Upper lobe of right lung (tissue), 1 donor: ENCODE data around the gene ISG20. TPM values are rescaled to one million over a fixed set of nuclear protein-coding genes. Genes with fewer than 3 reads are reported as not detected.
A peak's percentile ranks its signal among the peaks of the same experiment; 100 is the strongest.

Source experiments
- ATAC-seq: fragments of 200-7000 bp; cut with Tn5 transposase; one replicate; pipeline ENCODE4 v1.9.1; 2020; ENCODE audit warnings: mild to moderate bottlenecking, moderate library complexity
- DNase-seq: peaks from one replicate; pipeline ENCODE4 v3.0.0-alpha.2; 2020
- H3K27ac ChIP-seq: fragments of 200-600 bp; one replicate; pipeline ENCODE4 v1.8.0; 2022
- H3K27me3 ChIP-seq: fragments of 200-600 bp; one replicate; pipeline ENCODE4 v1.8.0; 2022; ENCODE audit warnings: mild to moderate bottlenecking
- H3K36me3 ChIP-seq: fragments of 200-600 bp; one replicate; pipeline ENCODE4 v1.8.0; 2022
- H3K4me1 ChIP-seq: fragments of 200-600 bp; one replicate; pipeline ENCODE4 v1.8.0; 2022
- H3K4me3 ChIP-seq: fragments of 200-600 bp; one replicate; pipeline ENCODE4 v1.8.0; 2022; ENCODE audit warnings: mild to moderate bottlenecking
- H3K9me3 ChIP-seq: fragments of 200-600 bp; one replicate; pipeline ENCODE4 v1.8.0; 2022
- intact Hi-C: fragments of 100-400 bp; cut with DNase I; formaldehyde crosslinking; loops from one replicate; pipeline ENCODE4 v1.11.0; 2022
- total RNA-seq: library from RNA; stranded (reverse); fragmentation: NEBNext Ultra II Directional; extraction: Animal tissue kit (Norgen Biotek cat#: 25700); gene quantifications from one replicate; pipeline ENCODE4 v1.2.1, GENCODE V29; 2021
- TF ChIP-seq, protein P1 (sequence below): fragments of 200-600 bp; IDR thresholded peaks from one replicate; pipeline ENCODE4 v1.8.0; 2022; ENCODE audit warnings: antibody characterized with exemption
- donor health status: DM: no; HTN: yes; CAD: no; lungs with severe emphysema.

Gene ISG20
- total RNA-seq, 1 donor from 2014 or later: 34.9 TPM

DNA sequence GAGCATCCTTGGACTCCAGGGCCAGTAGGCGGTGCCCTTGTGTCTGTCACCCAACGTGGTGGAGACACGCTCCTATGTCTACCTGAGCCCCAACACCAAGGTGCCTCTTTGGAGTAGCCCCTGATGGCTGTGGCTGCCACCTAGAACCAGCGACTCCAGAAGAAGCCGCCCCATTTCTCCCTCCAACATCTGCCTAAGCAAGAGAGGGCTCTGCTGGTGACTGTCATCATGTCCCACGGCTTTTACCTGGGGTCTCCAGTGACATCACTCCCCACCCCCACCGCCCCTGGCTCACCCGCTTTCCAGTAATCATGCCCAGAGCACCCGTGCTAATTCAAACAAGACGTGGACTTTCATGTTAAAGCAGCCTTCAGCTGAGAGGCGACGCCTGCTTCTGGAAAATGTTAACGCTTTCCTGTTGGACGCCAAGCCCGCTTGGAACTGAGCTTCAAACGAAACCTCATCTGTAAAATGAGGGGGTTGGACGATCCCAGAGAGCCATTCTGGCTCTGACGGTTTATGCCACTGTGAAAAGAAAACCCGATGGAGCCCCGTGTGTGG lies 57.0 kb downstream of the ISG20 start:
- peaks cover 5% of the 10 kb centered on the region for H3K27me3 ChIP-seq
- TF ChIP-seq, protein P1, sequence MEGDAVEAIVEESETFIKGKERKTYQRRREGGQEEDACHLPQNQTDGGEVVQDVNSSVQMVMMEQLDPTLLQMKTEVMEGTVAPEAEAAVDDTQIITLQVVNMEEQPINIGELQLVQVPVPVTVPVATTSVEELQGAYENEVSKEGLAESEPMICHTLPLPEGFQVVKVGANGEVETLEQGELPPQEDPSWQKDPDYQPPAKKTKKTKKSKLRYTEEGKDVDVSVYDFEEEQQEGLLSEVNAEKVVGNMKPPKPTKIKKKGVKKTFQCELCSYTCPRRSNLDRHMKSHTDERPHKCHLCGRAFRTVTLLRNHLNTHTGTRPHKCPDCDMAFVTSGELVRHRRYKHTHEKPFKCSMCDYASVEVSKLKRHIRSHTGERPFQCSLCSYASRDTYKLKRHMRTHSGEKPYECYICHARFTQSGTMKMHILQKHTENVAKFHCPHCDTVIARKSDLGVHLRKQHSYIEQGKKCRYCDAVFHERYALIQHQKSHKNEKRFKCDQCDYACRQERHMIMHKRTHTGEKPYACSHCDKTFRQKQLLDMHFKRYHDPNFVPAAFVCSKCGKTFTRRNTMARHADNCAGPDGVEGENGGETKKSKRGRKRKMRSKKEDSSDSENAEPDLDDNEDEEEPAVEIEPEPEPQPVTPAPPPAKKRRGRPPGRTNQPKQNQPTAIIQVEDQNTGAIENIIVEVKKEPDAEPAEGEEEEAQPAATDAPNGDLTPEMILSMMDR: no peak
- ATAC-seq: no peak
- no peaks in the 10 kb centered on the region for H3K36me3 ChIP-seq
- no peaks in the 10 kb centered on the region for H3K4me1 ChIP-seq
- no peaks in the 10 kb centered on the region for H3K9me3 ChIP-seq
- no peak for DNase-seq
- H3K27ac ChIP-seq: no peak overlapping the region
- intact Hi-C loops: no loop called here
- no peak overlapping the region for H3K4me3 ChIP-seq

DNA sequence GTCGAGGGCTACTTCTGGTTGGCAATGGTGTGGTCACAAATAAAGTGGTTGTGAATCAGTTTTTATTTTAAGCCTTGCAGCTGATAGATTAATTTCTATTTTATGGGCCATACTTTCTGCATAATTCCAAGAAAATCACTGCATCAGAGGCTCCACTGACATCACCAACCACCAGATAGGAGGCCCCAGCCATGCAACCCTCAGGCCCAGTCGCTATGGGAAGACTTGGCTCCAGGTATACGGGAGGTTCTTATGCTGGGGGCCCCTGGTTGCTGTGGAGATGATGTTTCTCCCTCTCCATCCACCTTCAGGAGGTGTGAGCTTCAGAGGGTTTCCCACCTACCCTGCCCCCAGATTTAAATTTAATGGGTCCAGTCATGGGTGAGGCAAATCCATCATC lies 57.4 kb downstream of the ISG20 start:
- Histone ChIP-seq H3K4me3 (no peak overlapping the region), H3K27ac (no peak overlapping the region), H3K36me3 (no peaks in the 10 kb centered on the region), H3K4me1 (no peaks in the 10 kb centered on the region), H3K27me3 (peaks cover 2% of the 10 kb centered on the region), H3K9me3 (no peaks in the 10 kb centered on the region)
- TF ChIP-seq, protein P1: no peak
- intact Hi-C loops: no loop called here
- ATAC-seq: no peak
- DNase-seq: no peak

DNA sequence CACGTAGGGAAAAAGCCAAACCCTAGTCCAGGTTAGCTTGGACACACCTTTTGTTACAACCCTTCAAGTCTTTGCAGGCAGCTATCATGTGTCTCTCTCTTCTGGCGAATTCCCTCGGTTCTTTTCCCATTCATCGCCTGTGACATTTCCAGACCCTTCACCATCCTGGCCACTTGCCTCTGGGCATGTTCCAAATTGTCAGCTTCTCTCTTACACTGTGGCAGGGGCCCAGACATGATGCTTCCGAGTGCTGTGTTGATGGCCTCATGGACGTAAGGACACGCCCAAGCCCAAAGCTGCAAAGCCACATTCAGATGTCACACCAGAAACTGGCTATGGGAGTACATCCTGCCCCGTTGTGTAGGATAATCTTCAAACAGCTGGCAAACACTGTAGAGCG lies 58.5 kb downstream of the ISG20 start:
- TF ChIP-seq, protein P1: no peak
- no peak overlapping the region for H3K4me3 ChIP-seq
- DNase-seq (no peak), ATAC-seq (no peak)
- no peaks in the 10 kb centered on the region for H3K9me3 ChIP-seq
- intact Hi-C loops: no loop called here
- H3K36me3 ChIP-seq: no peaks in the 10 kb centered on the region
- no peaks in the 10 kb centered on the region for H3K27me3 ChIP-seq
- no peak overlapping the region for H3K27ac ChIP-seq
- no peaks in the 10 kb centered on the region for H3K4me1 ChIP-seq

DNA sequence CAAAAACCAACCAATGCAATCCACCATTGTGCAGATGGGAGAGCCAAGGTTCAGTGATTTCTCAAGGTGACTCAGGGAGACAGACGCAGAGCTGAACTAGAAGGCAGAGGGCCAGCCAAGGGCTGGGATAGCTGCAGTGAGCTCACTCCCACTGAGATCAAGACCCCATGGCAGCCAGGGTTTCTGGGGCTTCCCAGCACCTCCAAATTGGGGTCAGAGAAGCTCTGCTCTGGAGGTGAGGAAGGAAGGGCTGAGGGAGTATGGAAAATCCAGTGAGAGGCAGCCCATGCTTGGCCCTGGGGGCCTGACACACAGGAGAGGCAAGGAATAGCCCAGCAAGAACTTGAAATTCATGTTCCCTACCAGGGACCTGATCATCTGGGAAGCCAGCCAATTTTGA lies 61.0 kb downstream of the ISG20 start:
- no peaks in the 10 kb centered on the region for H3K4me1 ChIP-seq
- H3K27me3 ChIP-seq: peaks cover 4% of the 10 kb centered on the region
- intact Hi-C loops: no loop called here
- ATAC-seq: no peak
- no peaks in the 10 kb centered on the region for H3K36me3 ChIP-seq
- H3K9me3 ChIP-seq: no peaks in the 10 kb centered on the region
- TF ChIP-seq, protein P1: no peak
- H3K4me3 ChIP-seq: no peak overlapping the region
- H3K27ac ChIP-seq: no peak overlapping the region
- DNase-seq: no peak

DNA sequence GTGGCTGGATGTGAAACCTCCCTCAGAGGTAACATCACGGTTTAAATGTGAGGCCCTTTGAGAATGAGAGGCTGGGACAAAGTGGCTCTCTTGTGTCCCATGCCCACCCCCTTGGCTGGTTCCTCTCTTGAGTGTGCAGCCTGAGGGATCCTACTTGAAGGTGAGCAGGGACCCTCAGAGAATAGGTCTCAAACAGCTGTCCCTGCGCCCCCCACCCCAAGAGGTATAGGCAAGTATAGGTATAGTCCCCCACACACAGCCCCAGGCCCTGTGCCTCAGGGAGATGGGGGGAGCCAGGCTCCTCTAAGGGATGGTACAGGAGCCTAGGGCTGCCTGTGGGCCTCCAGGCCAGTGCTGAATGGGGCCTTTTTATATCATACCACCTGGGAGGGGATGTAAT lies 61.9 kb downstream of the ISG20 start:
- no peak overlapping the region for H3K27ac ChIP-seq
- TF ChIP-seq, protein P1: no peak
- DNase-seq: no peak
- H3K27me3 ChIP-seq: peaks cover 6% of the 10 kb centered on the region
- H3K4me1 ChIP-seq: peaks cover 3% of the 10 kb centered on the region
- H3K36me3 ChIP-seq: no peaks in the 10 kb centered on the region
- H3K9me3 ChIP-seq: no peaks in the 10 kb centered on the region
- H3K4me3 ChIP-seq: no peak overlapping the region
- no peak for ATAC-seq
- intact Hi-C loops: no loop called here

DNA sequence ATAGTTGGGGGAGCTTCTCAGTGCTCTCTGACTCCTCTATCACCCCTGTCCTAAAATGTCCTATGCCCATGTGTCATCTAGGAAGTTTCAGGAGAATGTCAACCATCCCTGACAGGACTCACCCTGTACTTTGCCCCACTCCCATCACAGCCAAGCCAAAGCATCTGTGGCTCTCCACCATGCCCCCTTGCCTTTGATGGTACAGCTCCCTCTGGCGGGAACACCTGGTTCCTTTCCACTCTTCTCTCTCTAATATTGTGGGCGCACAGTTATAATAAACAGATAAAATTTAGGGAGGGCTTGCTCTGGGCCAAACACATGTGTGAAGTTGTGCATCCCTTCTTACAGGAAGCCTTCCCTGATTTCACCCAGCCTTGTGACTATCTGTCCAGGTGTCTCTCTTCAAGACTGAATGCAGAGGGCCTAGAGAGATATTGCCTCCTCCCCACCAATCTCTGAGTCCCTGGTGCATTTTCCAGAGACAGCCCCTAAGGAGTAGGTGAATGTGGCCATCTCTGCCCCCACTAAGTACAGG lies 62.8 kb downstream of the ISG20 start:
- peak; percentile 36 for ATAC-seq

More for the DNA sequence above, 62.8 kb downstream of the ISG20 start:
- no peaks in the 10 kb centered on the region for H3K36me3 ChIP-seq
- intact Hi-C loops: no loop called here
- H3K27ac ChIP-seq: no peak overlapping the region
- no peak overlapping the region for H3K4me3 ChIP-seq
- TF ChIP-seq, protein P1: peak; percentile 18
- no peak for DNase-seq
- no peaks in the 10 kb centered on the region for H3K9me3 ChIP-seq
- peaks cover 5% of the 10 kb centered on the region for H3K4me1 ChIP-seq
- H3K27me3 ChIP-seq: peaks cover 6% of the 10 kb centered on the region
